Suprapubic skin (tissue), 4 donors: ENCODE results near the gene SELENOF. TPM values are rescaled to one million over a fixed set of nuclear protein-coding genes. Genes with fewer than 3 reads are reported as not detected.
"Not testable (repeated sequence)": the region's sequence is repeated elsewhere in the genome, so short reads cannot be mapped to it uniquely, and the experiment has no call there.

Experiments used
- DNase-seq, 2 donors: peaks; one replicate each; pipeline ENCODE4 v3.0.0-alpha.2; 2019; ENCODE audit warnings: low spot score in 2 of 2
- H3K27ac ChIP-seq: fragments of 200-600 bp; sonication (generic); one replicate; pipeline ENCODE4 v1.5.1; 2019
- H3K27me3 ChIP-seq: fragments of 200-600 bp; sonication (generic); one replicate; pipeline ENCODE4 v1.5.1; 2019
- H3K36me3 ChIP-seq: fragments of 200-600 bp; sonication (generic); one replicate; pipeline ENCODE4 v1.5.1; 2019
- H3K4me1 ChIP-seq: fragments of 200-600 bp; sonication (generic); one replicate; pipeline ENCODE4 v1.5.1; 2019
- H3K4me3 ChIP-seq: fragments of 200-600 bp; sonication (generic); one replicate; pipeline ENCODE4 v1.5.1; 2019; ENCODE audit warnings: mild to moderate bottlenecking
- H3K9me3 ChIP-seq: fragments of 200-600 bp; sonication (generic); one replicate; pipeline ENCODE4 v1.5.1; 2019
- EP300 ChIP-seq: sonication (generic); formaldehyde crosslinking; IDR thresholded peaks from one replicate; pipeline ENCODE4 v1.6.1; 2017; ENCODE audit warnings: antibody characterized with exemption
- POLR2A ChIP-seq, 2 donors: fragments of 450-650 bp; IDR thresholded peaks; one replicate each; pipeline ENCODE4 v1.6.1; 2017; ENCODE audit warnings: antibody characterized with exemption in 2 of 2, mild to moderate bottlenecking in 2 of 2, moderate library complexity in 2 of 2
- POLR2AphosphoS5 ChIP-seq, 3 donors: sonication (generic); formaldehyde crosslinking; IDR thresholded peaks; one replicate each; pipeline ENCODE4 v1.6.1; 2017; ENCODE audit warnings: antibody characterized with exemption in 3 of 3
- WGBS: methylation state at CpG from one replicate; pipeline ENCODE4 v1.1.5; 2018; 5-methylcytosine and 5-hydroxymethylcytosine counted together
- total RNA-seq, 4 donors: library from RNA; depleted of rRNA; stranded (reverse); fragments of >200 nt; gene quantifications; one replicate each; pipeline ENCODE4 v1.1.0, GENCODE V29; 2016
- TF ChIP-seq, protein P1 (sequence below), 2 donors: fragments of 200-600 bp in 1 of 2; fragments of 450-650 bp in 1 of 2; sonication (generic) in 1 of 2; IDR thresholded peaks; one replicate each; pipeline ENCODE4 v1.5.1; 2016 to 2019; ENCODE audit warnings: antibody characterized with exemption in 2 of 2, mild to moderate bottlenecking in 1 of 2, moderate library complexity in 1 of 2

Gene SELENOF
- total RNA-seq, 4 donors from 2014 or later: 49.6 to 96.4 (median 88.7) TPM

DNA sequence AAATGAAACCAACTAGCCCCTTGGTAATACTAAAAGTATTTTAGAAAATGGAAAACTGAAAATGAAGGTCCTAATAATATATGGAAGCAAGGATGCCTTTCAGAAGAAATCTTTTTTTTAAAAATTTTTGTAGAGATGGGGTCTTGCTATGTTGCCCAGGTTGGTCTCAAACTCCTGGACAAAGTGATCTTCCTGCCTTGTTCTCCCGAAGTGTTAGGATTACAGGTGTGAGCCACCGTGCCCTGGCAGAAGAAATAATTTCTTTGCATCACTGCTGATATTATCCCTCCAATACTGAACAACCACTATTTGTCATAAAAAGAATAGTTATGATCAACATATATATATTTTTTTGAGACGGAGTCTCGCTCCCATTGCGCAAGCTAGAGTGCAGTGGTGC lies 25.6 kb downstream of the SELENOF start:
- WGBS: 95% methylated on average over 5 of the region's 5 CpGs
- H3K9me3 ChIP-seq: no peaks in the 10 kb centered on the region
- no peak for DNase-seq
- no peaks in the 10 kb centered on the region for H3K4me1 ChIP-seq
- no peaks in the 10 kb centered on the region for H3K27me3 ChIP-seq
- no peak for TF ChIP-seq POLR2AphosphoS5 (IDR thresholded peaks at IDR 0.05)
- no peak overlapping the region for H3K4me3 ChIP-seq
- no peak overlapping the region for H3K27ac ChIP-seq
- no peaks in the 10 kb centered on the region for H3K36me3 ChIP-seq

DNA sequence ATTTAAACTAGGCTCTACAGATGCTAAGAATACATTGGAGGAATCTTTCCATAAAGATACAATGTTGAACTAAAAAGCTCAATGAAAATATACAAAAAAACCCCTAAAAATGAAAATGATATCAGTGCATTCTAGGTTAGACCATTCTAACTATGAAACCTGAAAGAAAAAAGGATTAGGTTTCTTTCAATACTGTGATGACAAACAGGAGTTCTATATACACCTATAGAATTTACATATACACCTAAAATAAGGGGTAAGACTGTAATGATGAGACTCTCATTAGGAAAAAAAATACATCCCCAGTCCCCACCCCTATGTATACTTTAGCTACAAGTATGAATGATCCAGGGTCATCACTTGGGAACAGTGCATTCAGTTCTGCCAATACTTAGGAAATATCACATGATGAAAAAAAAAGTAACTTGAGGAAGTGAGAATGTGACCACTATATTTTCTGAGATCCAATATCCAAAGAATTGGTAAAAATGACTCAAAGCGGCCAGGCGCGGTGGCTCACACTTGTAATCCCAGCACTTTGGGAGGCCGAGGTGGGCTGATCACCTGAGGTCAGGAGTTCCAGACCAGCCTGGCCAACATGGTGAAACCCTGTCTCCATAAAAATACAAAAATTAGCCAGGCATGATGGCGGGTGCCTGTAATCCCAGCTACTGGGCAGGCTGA lies 26.3 kb downstream of the SELENOF start:
- WGBS: 92% methylated on average over 5 of the region's 5 CpGs
- no peak for DNase-seq
- TF ChIP-seq POLR2AphosphoS5 (IDR thresholded peaks at IDR 0.05): no peak
- TF ChIP-seq, protein P1, sequence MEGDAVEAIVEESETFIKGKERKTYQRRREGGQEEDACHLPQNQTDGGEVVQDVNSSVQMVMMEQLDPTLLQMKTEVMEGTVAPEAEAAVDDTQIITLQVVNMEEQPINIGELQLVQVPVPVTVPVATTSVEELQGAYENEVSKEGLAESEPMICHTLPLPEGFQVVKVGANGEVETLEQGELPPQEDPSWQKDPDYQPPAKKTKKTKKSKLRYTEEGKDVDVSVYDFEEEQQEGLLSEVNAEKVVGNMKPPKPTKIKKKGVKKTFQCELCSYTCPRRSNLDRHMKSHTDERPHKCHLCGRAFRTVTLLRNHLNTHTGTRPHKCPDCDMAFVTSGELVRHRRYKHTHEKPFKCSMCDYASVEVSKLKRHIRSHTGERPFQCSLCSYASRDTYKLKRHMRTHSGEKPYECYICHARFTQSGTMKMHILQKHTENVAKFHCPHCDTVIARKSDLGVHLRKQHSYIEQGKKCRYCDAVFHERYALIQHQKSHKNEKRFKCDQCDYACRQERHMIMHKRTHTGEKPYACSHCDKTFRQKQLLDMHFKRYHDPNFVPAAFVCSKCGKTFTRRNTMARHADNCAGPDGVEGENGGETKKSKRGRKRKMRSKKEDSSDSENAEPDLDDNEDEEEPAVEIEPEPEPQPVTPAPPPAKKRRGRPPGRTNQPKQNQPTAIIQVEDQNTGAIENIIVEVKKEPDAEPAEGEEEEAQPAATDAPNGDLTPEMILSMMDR (IDR thresholded peaks at IDR 0.05): no peak
- TF ChIP-seq POLR2A (IDR thresholded peaks at IDR 0.05): no peak
- no peak for TF ChIP-seq EP300
- no peaks in the 10 kb centered on the region for H3K27me3 ChIP-seq
- no peak overlapping the region for H3K27ac ChIP-seq
- no peaks in the 10 kb centered on the region for H3K36me3 ChIP-seq
- no peaks in the 10 kb centered on the region for H3K4me1 ChIP-seq
- no peaks in the 10 kb centered on the region for H3K9me3 ChIP-seq
- no peak overlapping the region for H3K4me3 ChIP-seq

DNA sequence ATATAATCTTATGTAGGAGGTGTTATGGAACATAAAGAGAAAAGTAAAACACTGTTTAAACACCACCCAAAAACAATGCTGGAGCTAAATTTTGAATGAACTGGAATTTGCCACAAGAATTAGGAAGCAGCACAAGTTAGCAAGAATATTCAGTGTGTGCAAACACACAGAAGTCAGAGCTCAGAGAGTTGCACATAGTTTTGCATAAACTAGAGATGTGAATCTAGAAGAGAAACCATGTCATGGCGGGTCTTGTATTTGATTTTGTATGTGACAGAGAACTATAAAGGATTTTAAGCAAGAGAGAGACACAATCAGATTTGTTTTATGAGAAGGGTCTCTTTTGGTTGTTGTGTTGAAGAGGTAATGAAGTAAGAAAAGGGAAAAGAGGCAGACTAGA lies 38.2 kb downstream of the SELENOF start:
- Histone ChIP-seq H3K27me3 (no peaks in the 10 kb centered on the region), H3K36me3 (peaks cover 41% of the 10 kb centered on the region), H3K4me3 (no peak overlapping the region), H3K9me3 (no peaks in the 10 kb centered on the region), H3K4me1 (no peaks in the 10 kb centered on the region), H3K27ac (no peak overlapping the region)
- TF ChIP-seq POLR2A (IDR thresholded peaks at IDR 0.05) (no peak), POLR2AphosphoS5 (IDR thresholded peaks at IDR 0.05) (no peak), EP300 (no peak)
- TF ChIP-seq, protein P1 (IDR thresholded peaks at IDR 0.05): no peak
- 93% methylated on average over 1 of the region's 1 CpG for WGBS
- DNase-seq: no peak

DNA sequence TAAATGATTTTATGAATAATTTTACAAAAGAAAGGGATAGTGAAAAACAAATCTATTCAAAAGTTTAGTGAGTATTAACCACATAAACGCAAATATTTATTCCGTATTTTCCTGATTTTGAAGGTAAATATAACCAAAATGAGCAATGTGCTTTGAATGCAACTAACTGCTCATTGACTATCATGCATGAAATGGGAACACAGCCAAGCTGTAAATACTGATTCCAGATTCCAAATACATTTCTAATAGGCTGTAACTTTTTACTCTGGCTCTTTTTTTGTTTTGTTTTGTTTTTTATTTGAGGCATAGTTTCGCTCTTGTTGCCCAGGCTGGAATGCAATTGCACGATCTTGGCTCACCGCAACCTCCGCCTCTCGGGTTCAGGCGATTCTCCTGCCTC lies 41.8 kb downstream of the SELENOF start:
- 89% methylated on average over 8 of the region's 8 CpGs for WGBS
- no peaks in the 10 kb centered on the region for H3K27me3 ChIP-seq
- no peak for DNase-seq
- peaks cover 26% of the 10 kb centered on the region for H3K36me3 ChIP-seq
- TF ChIP-seq POLR2AphosphoS5 (IDR thresholded peaks at IDR 0.05) (no peak), POLR2A (IDR thresholded peaks at IDR 0.05) (no peak), EP300 (no peak)
- TF ChIP-seq, protein P1 (IDR thresholded peaks at IDR 0.05): no peak
- peaks cover 2% of the 10 kb centered on the region for H3K4me1 ChIP-seq
- H3K4me3 ChIP-seq: no peak overlapping the region
- no peak overlapping the region for H3K27ac ChIP-seq
- no peaks in the 10 kb centered on the region for H3K9me3 ChIP-seq

DNA sequence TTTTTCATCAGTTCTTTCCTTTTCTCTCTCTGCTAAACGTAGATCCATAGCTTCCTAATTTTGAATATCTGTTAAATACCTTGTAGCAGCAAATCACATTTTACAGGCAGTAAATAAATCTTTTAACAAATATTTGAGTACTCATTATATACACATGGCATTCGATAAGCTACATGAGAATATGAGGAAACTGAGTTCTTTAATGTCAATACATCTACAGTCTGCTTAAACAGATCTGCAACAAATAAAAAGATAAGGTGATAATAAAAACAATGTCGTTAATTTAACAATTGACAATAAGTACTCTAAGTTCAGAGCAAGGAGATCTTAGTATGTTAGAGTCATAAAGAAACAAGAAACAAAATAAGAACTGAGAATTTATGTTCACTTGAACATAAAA lies 42.9 kb downstream of the SELENOF start:
- no peak overlapping the region for H3K27ac ChIP-seq
- peaks cover 2% of the 10 kb centered on the region for H3K4me1 ChIP-seq
- 94% methylated on average over 3 of the region's 3 CpGs for WGBS
- DNase-seq: no peak
- peaks cover 19% of the 10 kb centered on the region for H3K36me3 ChIP-seq
- TF ChIP-seq POLR2A (IDR thresholded peaks at IDR 0.05) (no peak), EP300 (no peak), POLR2AphosphoS5 (IDR thresholded peaks at IDR 0.05) (no peak)
- TF ChIP-seq, protein P1 (IDR thresholded peaks at IDR 0.05): no peak
- no peaks in the 10 kb centered on the region for H3K27me3 ChIP-seq
- H3K4me3 ChIP-seq: no peak overlapping the region
- H3K9me3 ChIP-seq: no peaks in the 10 kb centered on the region

DNA sequence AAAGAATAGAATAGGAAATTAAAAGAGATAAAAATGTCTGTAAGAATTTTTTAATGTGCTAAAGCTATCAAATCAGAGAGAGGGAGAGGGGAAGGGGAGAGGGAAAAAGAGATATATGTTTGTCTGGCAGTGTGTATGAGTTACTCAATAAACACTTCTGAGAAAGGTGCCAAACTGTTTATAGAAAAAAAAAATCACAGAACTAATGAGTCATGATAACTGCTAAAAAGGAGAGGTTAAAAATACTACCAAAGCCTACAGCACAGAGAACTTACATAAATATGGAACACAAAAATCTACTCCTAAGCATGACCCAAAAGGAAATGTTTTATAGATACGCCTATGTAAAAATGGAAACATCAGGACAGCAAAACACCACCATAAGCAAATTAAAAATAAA lies 45.4 kb downstream of the SELENOF start:
- WGBS: 74% methylated on average over 1 of the region's 1 CpG
- peaks cover 7% of the 10 kb centered on the region for H3K36me3 ChIP-seq

DNA sequence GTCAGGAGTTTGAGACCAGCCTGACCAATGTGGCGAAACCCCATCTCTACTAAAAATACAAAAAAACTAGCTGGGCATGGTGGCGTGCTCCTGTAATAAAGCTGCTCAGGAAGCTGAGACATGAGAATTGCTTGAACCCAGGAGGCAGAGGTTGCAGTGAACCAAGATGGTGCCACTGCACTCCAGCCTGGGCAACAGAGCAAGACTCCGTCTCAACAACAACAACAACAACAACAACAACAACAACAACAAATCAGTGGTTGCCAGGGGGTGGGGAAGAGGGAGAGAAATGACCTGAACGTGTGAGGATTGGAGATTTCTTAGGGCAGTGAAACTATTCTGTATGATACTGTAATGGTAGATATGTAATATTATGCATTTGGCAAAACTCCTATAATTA lies 46.6 kb downstream of the SELENOF start:
- H3K4me1 ChIP-seq, DNase-seq: not testable (repeated sequence)

More for the DNA sequence above, 45.4 kb downstream of the SELENOF start:
- Histone ChIP-seq H3K4me3 (no peak overlapping the region), H3K27me3 (no peaks in the 10 kb centered on the region), H3K27ac (no peak overlapping the region), H3K9me3 (no peaks in the 10 kb centered on the region), H3K4me1 (peaks cover 2% of the 10 kb centered on the region)
- TF ChIP-seq EP300: no peak
- TF ChIP-seq, protein P1 (IDR thresholded peaks at IDR 0.05): no peak
- DNase-seq: no peak

More for the DNA sequence above, 46.6 kb downstream of the SELENOF start:
- H3K9me3 ChIP-seq, H3K36me3 ChIP-seq, H3K27me3 ChIP-seq, H3K27ac ChIP-seq, H3K4me3 ChIP-seq: not testable (repeated sequence)
- WGBS: 94% methylated on average over 4 of the region's 4 CpGs
